Epithelial cell of proximal tubule (primary cell): ENCODE measurements around the gene LSM7. TPM values are rescaled to one million over a fixed set of nuclear protein-coding genes. Genes with fewer than 3 reads are reported as not detected.

ENCODE experiments used
- DNase-seq: peaks from one replicate; pipeline ENCODE4 v3.0.0-alpha.2; 2011; ENCODE audit warnings: low read depth
- H3K4me3 ChIP-seq: 2 replicates; pipeline ENCODE4 v1.5.1; 2011; ENCODE audit warnings: low read depth, mild to moderate bottlenecking, low read length
- CTCF ChIP-seq: conservative IDR thresholded peaks from 2 replicates; pipeline ENCODE4 v1.5.1; 2012; ENCODE audit warnings: low read depth, mild to moderate bottlenecking, low read length
- total RNA-seq: library from RNA; depleted of rRNA; stranded (reverse); fragments of >200 nt; gene quantifications from 2 replicates; pipeline ENCODE4 v1.2.3, GENCODE V29; 2015

LSM7 gene
- total RNA-seq, 1 donor from 2014 or later: 352 TPM

- no peak for DNase-seq
- no peak overlapping the region for H3K4me3 ChIP-seq
- TF ChIP-seq CTCF: no peak
Observed at GRCh38 chr19:2365201-2365970, 37.0 kb upstream of the LSM7 start.

- DNase-seq: no peak
- no peak for TF ChIP-seq CTCF
Observed at GRCh38 chr19:2363419-2363818, 35.0 kb upstream of the LSM7 start.

GRCh38 chr19:2362970-2363300 lies 34.5 kb upstream of the LSM7 start:
- TF ChIP-seq CTCF: no peak
- DNase-seq: no peak
- no peak overlapping the region for H3K4me3 ChIP-seq

More at GRCh38 chr19:2363419-2363818, 35.0 kb upstream of the LSM7 start:
- no peak overlapping the region for H3K4me3 ChIP-seq

- no peak for DNase-seq
- no peak overlapping the region for H3K4me3 ChIP-seq
- no peak for TF ChIP-seq CTCF
Observed at GRCh38 chr19:2362046-2362969, 33.9 kb upstream of the LSM7 start.

GRCh38 chr19:2361246-2362045 lies 33.1 kb upstream of the LSM7 start:
- DNase-seq: no peak
- H3K4me3 ChIP-seq: no peak overlapping the region
- no peak for TF ChIP-seq CTCF

- DNase-seq: no peak
- no peak overlapping the region for H3K4me3 ChIP-seq
- TF ChIP-seq CTCF: no peak
Observed at GRCh38 chr19:2360833-2361232, 32.4 kb upstream of the LSM7 start.
